Adrenal gland (tissue), 5 donors: ENCODE measurements around the gene MYO9A.

Experiments
- CTCF ChIP-seq, 6 experiments: fragments of 450-650 bp in 4 of 6; fragments of 200-600 bp in 2 of 6; sonication (generic) in 1 of 6; IDR thresholded peaks; 1 replicate in 5 of 6; 2 replicates in 1 of 6; pipeline versions ENCODE4 v1.5.1 to v1.8.0; 2016 to 2021; ENCODE audit warnings: antibody characterized with exemption in 6 of 6, mild to moderate bottlenecking in 2 of 6, moderate library complexity in 1 of 6
- POLR2A ChIP-seq, 2 donors: fragments of 450-650 bp; IDR thresholded peaks; one replicate each; pipeline ENCODE4 v1.6.1; 2017; ENCODE audit warnings: antibody characterized with exemption in 2 of 2, mild to moderate bottlenecking in 2 of 2, moderate library complexity in 1 of 2
- donor health status: DM: no; HTN: no; CAD: no.

- no peak for TF ChIP-seq CTCF (IDR thresholded peaks at IDR 0.05)
- TF ChIP-seq POLR2A (IDR thresholded peaks at IDR 0.05): no peak
Observed at GRCh38 chr15:72074335-72075060, 43.5 kb downstream of the MYO9A start.
